GM23338 (cell line): ENCODE results near the gene USP49. TPM values are rescaled to one million over a fixed set of nuclear protein-coding genes. Genes with fewer than 3 reads are reported as not detected.

Source experiments
- ATAC-seq: fragments of 200-7000 bp; cut with Tn5 transposase; 3 replicates; pipeline ENCODE4 v1.9.1; 2020
- DNase-seq: peaks from one replicate; pipeline ENCODE4 v3.0.0-alpha.2; 2015; ENCODE audit warnings: low spot score
- H2AFZ ChIP-seq: fragments of 200-600 bp; sonication (generic); 2 replicates; pipeline ENCODE4 v1.8.0; 2016; ENCODE audit warnings: antibody characterized with exemption, mild to moderate bottlenecking, moderate library complexity
- H3F3A ChIP-seq: fragments of 200-600 bp; sonication (generic); replicated peaks from 2 replicates; pipeline ENCODE4 v1.8.0; 2017; ENCODE audit warnings: antibody characterized with exemption, mixed run types, low read depth
- H3K27ac ChIP-seq: fragments of 200-600 bp; sonication (generic); 2 replicates; pipeline ENCODE4 v1.6.1; 2016; ENCODE audit warnings: low read depth
- H3K27me3 ChIP-seq: fragments of 200-600 bp; sonication (generic); 2 replicates; pipeline ENCODE4 v1.8.0; 2016; ENCODE audit warnings: mild to moderate bottlenecking, mixed run types, moderate library complexity; ENCODE audit not compliant: insufficient read depth
- H3K36me3 ChIP-seq: fragments of 200-600 bp; sonication (generic); 2 replicates; pipeline ENCODE4 v1.8.0; 2016; ENCODE audit warnings: mild to moderate bottlenecking; ENCODE audit not compliant: insufficient read depth
- H3K4me1 ChIP-seq: fragments of 200-600 bp; sonication (generic); 2 replicates; pipeline ENCODE4 v1.8.0; 2016; ENCODE audit warnings: mild to moderate bottlenecking, moderate library complexity; ENCODE audit not compliant: insufficient read depth
- H3K4me2 ChIP-seq: fragments of 200-600 bp; sonication (generic); 2 replicates; pipeline ENCODE4 v1.7.1; 2017; ENCODE audit warnings: mixed run types
- H3K4me3 ChIP-seq: fragments of 200-600 bp; sonication (generic); 2 replicates; pipeline ENCODE4 v1.6.1; 2016; ENCODE audit warnings: mixed run types
- H3K79me2 ChIP-seq: fragments of 200-600 bp; sonication (generic); replicated peaks from 2 replicates; pipeline ENCODE4 v1.8.0; 2017; ENCODE audit warnings: mild to moderate bottlenecking; ENCODE audit not compliant: insufficient read depth
- H3K9me2 ChIP-seq: fragments of 200-600 bp; sonication (generic); 2 replicates; pipeline ENCODE4 v1.8.0; 2017; ENCODE audit not compliant: insufficient read depth
- H4K20me1 ChIP-seq: fragments of 200-600 bp; sonication (generic); replicated peaks from 2 replicates; pipeline ENCODE4 v1.8.0; 2017; ENCODE audit warnings: mild to moderate bottlenecking; ENCODE audit not compliant: insufficient read depth
- H3K27ac Mint-ChIP-seq: 2 replicates; pipeline ENCODE4 v1.8.0; 2020; ENCODE audit warnings: inconsistent platforms, mild to moderate bottlenecking, moderate library complexity, mixed read lengths
- H3K27me3 Mint-ChIP-seq: 3 replicates; pipeline ENCODE4 v1.8.0; 2022; ENCODE audit warnings: low read depth, mild to moderate bottlenecking, moderate library complexity, mixed read lengths, inconsistent platforms; ENCODE audit not compliant: insufficient read depth, poor library complexity
- H3K36me3 Mint-ChIP-seq: 3 replicates; pipeline ENCODE4 v1.8.0; 2021; ENCODE audit warnings: low read depth, mild to moderate bottlenecking, inconsistent platforms, moderate library complexity, mixed read lengths
- H3K4me1 Mint-ChIP-seq: 3 replicates; pipeline ENCODE4 v1.8.0; 2020; ENCODE audit warnings: mild to moderate bottlenecking, inconsistent platforms, mixed read lengths
- H3K4me3 Mint-ChIP-seq: 3 replicates; pipeline ENCODE4 v1.8.0; 2021; ENCODE audit warnings: moderate library complexity, mild to moderate bottlenecking, inconsistent platforms, mixed read lengths
- H3K9me3 Mint-ChIP-seq: 3 replicates; pipeline ENCODE4 v1.8.0; 2020; ENCODE audit warnings: moderate library complexity, mild to moderate bottlenecking, inconsistent platforms, mixed read lengths
- CREB1 ChIP-seq: fragments of 250-450 bp; sonication (Bioruptor Pico); IDR thresholded peaks from 2 replicates; pipeline ENCODE4 v1.5.0; 2020; ENCODE audit warnings: low read depth, mild to moderate bottlenecking, moderate library complexity
- CTCF ChIP-seq, 2 experiments: fragments of 200-600 bp in 1 of 2; sonication (generic) in 1 of 2; conservative IDR thresholded peaks; 2 replicates each; pipeline versions ENCODE4 v1.5.1 to v1.6.1; 2016 to 2017; ENCODE audit warnings: antibody characterized with exemption in 2 of 2, low read depth in 2 of 2, mild to moderate bottlenecking in 2 of 2, moderate library complexity in 1 of 2
- EZH2phosphoT487 ChIP-seq: fragments of 200-600 bp; sonication (generic); IDR thresholded peaks from one replicate; pipeline ENCODE4 v1.8.1; 2018; ENCODE audit warnings: antibody characterized with exemption; ENCODE audit not compliant: unreplicated experiment
- JUNB ChIP-seq: IDR thresholded peaks from one replicate; pipeline ENCODE4 v1.6.1; 2016; ENCODE audit warnings: antibody characterized with exemption; ENCODE audit not compliant: unreplicated experiment
- NANOG ChIP-seq: IDR thresholded peaks from 2 replicates; pipeline ENCODE4 v1.6.1; 2016; ENCODE audit warnings: antibody characterized with exemption, borderline replicate concordance
- POLR2AphosphoS5 ChIP-seq: IDR thresholded peaks from 2 replicates; pipeline ENCODE4 v1.6.1; 2016; ENCODE audit warnings: antibody characterized with exemption, low read depth
- STAT1 ChIP-seq: IDR thresholded peaks from one replicate; pipeline ENCODE4 v1.6.1; 2016; ENCODE audit warnings: antibody characterized with exemption; ENCODE audit not compliant: unreplicated experiment
- ZNF114 ChIP-seq: fragments of 250-450 bp; sonication (Bioruptor Pico); IDR thresholded peaks from 2 replicates; pipeline ENCODE4 v1.5.0; 2020; ENCODE audit warnings: mild to moderate bottlenecking, moderate library complexity
- ZNF331 ChIP-seq: fragments of 250-450 bp; sonication (Bioruptor Pico); IDR thresholded peaks from 2 replicates; pipeline ENCODE4 v1.5.0; 2020; ENCODE audit warnings: low read depth, mild to moderate bottlenecking, moderate library complexity
- ZNF462 ChIP-seq: fragments of 250-450 bp; sonication (Bioruptor Pico); IDR thresholded peaks from 2 replicates; pipeline ENCODE4 v1.5.0; 2020; ENCODE audit warnings: mild to moderate bottlenecking, moderate library complexity
- polyA plus RNA-seq: library from polyadenylated mRNA; unstranded; fragments of >200 nt; fragmentation: Nextera tagmentation; extraction: Ambion mirVana; gene quantifications from 2 replicates; pipeline ENCODE4 v1.2.1, GENCODE V29; 2016
- total RNA-seq: library from RNA; depleted of rRNA; stranded (reverse); fragments of >200 nt; shearing (Covaris generic); gene quantifications from 2 replicates; pipeline ENCODE4 v1.2.3, GENCODE V29; 2014

Gene USP49
- total and polyA plus RNA-seq, 2 experiments from 2014 or later = 5.9 to 21.5 TPM

- Histone ChIP-seq H4K20me1 (no peaks in the 10 kb centered on the region; the same call in 1 of the 2 replicates), H3K9me2 (no peaks in the 10 kb centered on the region), H3K36me3 (no peaks in the 10 kb centered on the region), H3K4me2 (no peak overlapping the region), H3F3A (no peaks in the 10 kb centered on the region), H3K27ac (no peak overlapping the region), H3K27me3 (no peaks in the 10 kb centered on the region), H2AFZ (no peak overlapping the region), H3K4me3 (no peak overlapping the region), H3K4me1 (no peaks in the 10 kb centered on the region), H3K79me2 (no peaks in the 10 kb centered on the region)
- no peaks in the 10 kb centered on the region for H3K9me3 Mint-ChIP-seq
- ATAC-seq (no peak), DNase-seq (no peak)
- no peaks in the 10 kb centered on the region for H3K27me3 Mint-ChIP-seq
- H3K4me1 Mint-ChIP-seq = no peaks in the 10 kb centered on the region
- TF ChIP-seq ZNF114 (CRISPR knock-in tag) (no peak), POLR2AphosphoS5 (no peak), ZNF331 (no peak), CTCF (conservative IDR thresholded peaks at IDR 0.05; ENCODE audit: low read depth in 2 of 2) (no peak)
- H3K27ac Mint-ChIP-seq = no peak overlapping the region
- no peaks in the 10 kb centered on the region for H3K36me3 Mint-ChIP-seq
- no peak overlapping the region for H3K4me3 Mint-ChIP-seq
Measured at GRCh38 chr6:41824571-41825569, 70.3 kb downstream of the USP49 start.

GRCh38 chr6:41823178-41823577 lies 72.0 kb downstream of the USP49 start:
- H3K79me2 ChIP-seq = no peaks in the 10 kb centered on the region
- H3K4me2 ChIP-seq = no peak overlapping the region
- TF ChIP-seq EZH2phosphoT487 (no peak), ZNF462 (CRISPR knock-in tag) (no peak), STAT1 (no peak), NANOG (no peak), CTCF (conservative IDR thresholded peaks at IDR 0.05; ENCODE audit: low read depth in 2 of 2) (no peak), JUNB (no peak), CREB1 (CRISPR knock-in tag) (no peak), ZNF331 (no peak)
- H2AFZ ChIP-seq = no peak overlapping the region
- no peaks in the 10 kb centered on the region for H3F3A ChIP-seq
- H3K27ac ChIP-seq = no peak overlapping the region
- no peaks in the 10 kb centered on the region for H3K9me3 Mint-ChIP-seq
- ATAC-seq (no peak), DNase-seq (no peak)
- H3K4me1 Mint-ChIP-seq = no peaks in the 10 kb centered on the region; the same call in 2 of the 3 replicates
- no peaks in the 10 kb centered on the region for H3K9me2 ChIP-seq
- H3K36me3 Mint-ChIP-seq = no peaks in the 10 kb centered on the region
- H4K20me1 ChIP-seq = no peaks in the 10 kb centered on the region; the same call in 1 of the 2 replicates
- H3K27ac Mint-ChIP-seq = no peak overlapping the region
- H3K27me3 ChIP-seq = no peaks in the 10 kb centered on the region
- H3K27me3 Mint-ChIP-seq = no peaks in the 10 kb centered on the region
- no peak overlapping the region for H3K4me3 Mint-ChIP-seq
- no peak overlapping the region for H3K4me3 ChIP-seq
- no peaks in the 10 kb centered on the region for H3K4me1 ChIP-seq
- H3K36me3 ChIP-seq = no peaks in the 10 kb centered on the region
